Measurements from ENCODE around the gene KRTAP5-10.
"Not testable (repeated sequence)": the region's sequence is repeated elsewhere in the genome, so short reads cannot be mapped to it uniquely, and the experiment has no call there.

KRTAP5-10 gene

GRCh38 chr11:71576688-71577465, 11.5 kb downstream of the KRTAP5-10 start:
- H3K4me3 Mint-ChIP-seq, ATAC-seq, H3K27ac Mint-ChIP-seq, H3K9me3 Mint-ChIP-seq, H3K36me3 Mint-ChIP-seq: not testable (repeated sequence)
- H3K4me1 Mint-ChIP-seq = peaks cover 11% of the 10 kb centered on the region
- H3K27me3 Mint-ChIP-seq = peaks cover 29% of the 10 kb centered on the region

- Mint-ChIP-seq H3K27ac (no peak overlapping the region), H3K36me3 (no peaks in the 10 kb centered on the region), H3K9me3 (no peaks in the 10 kb centered on the region), H3K4me3 (no peak overlapping the region), H3K27me3 (peaks cover 32% of the 10 kb centered on the region), H3K4me1 (peaks cover 11% of the 10 kb centered on the region)
- ATAC-seq = no peak
Measured at GRCh38 chr11:71577469-71578004, 12.2 kb downstream of the KRTAP5-10 start.

DNA sequence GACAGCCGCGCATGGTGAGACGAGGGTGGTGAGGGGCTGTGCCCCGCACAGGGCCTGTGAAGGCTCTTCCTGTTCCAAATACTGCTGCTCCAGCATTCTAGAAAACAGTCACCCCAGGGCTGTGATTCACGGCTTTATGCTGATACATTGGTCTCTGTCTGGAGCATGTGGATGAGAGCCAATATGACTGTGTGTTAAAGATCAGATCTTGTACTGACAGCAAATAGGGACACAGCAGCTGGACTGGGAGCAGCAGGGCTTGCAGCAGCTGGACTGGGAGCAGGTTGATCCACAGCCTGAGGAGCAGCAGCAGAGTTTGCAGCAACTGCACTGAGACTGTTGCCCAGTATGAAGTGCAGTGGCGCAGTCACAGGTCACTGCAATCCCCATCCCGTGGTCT, 14.2 kb downstream of the KRTAP5-10 start:
- not testable (repeated sequence) for H3K36me3 Mint-ChIP-seq

GRCh38 chr11:71580057-71581003, 15.0 kb downstream of the KRTAP5-10 start:
- H3K4me1 Mint-ChIP-seq = peaks cover 9% of the 10 kb centered on the region
- no peaks in the 10 kb centered on the region for H3K9me3 Mint-ChIP-seq
- peaks cover 50% of the 10 kb centered on the region for H3K27me3 Mint-ChIP-seq
- no peak overlapping the region for H3K27ac Mint-ChIP-seq
- H3K4me3 Mint-ChIP-seq = no peak overlapping the region
- H3K36me3 Mint-ChIP-seq = no peaks in the 10 kb centered on the region
- ATAC-seq = no peak

More for the DNA sequence above, 14.2 kb downstream of the KRTAP5-10 start:
- not testable (repeated sequence) for ATAC-seq, H3K4me3 Mint-ChIP-seq, H3K27ac Mint-ChIP-seq, H3K9me3 Mint-ChIP-seq
- H3K27me3 Mint-ChIP-seq = peaks cover 42% of the 10 kb centered on the region
- peaks cover 11% of the 10 kb centered on the region for H3K4me1 Mint-ChIP-seq

- no peak for ATAC-seq
- peaks cover 5% of the 10 kb centered on the region for H3K4me1 Mint-ChIP-seq
- H3K27ac Mint-ChIP-seq = no peak overlapping the region
- no peaks in the 10 kb centered on the region for H3K9me3 Mint-ChIP-seq
- H3K4me3 Mint-ChIP-seq = no peak overlapping the region
- H3K36me3 Mint-ChIP-seq = no peaks in the 10 kb centered on the region
- H3K27me3 Mint-ChIP-seq = peaks cover 53% of the 10 kb centered on the region
Measured at GRCh38 chr11:71581826-71582225, 16.5 kb downstream of the KRTAP5-10 start.

GRCh38 chr11:71582309-71582895, 17.0 kb downstream of the KRTAP5-10 start, which contains the start of gene KRTAP5-11:
Gene KRTAP5-11 (minus strand): TSS chr11:71582875. CDS start chr11:71582837, 38 bp downstream.
- peaks cover 5% of the 10 kb centered on the region for H3K4me1 Mint-ChIP-seq
- no peak for ATAC-seq

GRCh38 chr11:71582969-71583368, 17.6 kb downstream of the KRTAP5-10 start:
- not testable (repeated sequence) for ATAC-seq, H3K4me1 Mint-ChIP-seq, H3K27ac Mint-ChIP-seq, H3K36me3 Mint-ChIP-seq, H3K4me3 Mint-ChIP-seq, H3K9me3 Mint-ChIP-seq
- peaks cover 53% of the 10 kb centered on the region for H3K27me3 Mint-ChIP-seq

More at GRCh38 chr11:71582309-71582895, 17.0 kb downstream of the KRTAP5-10 start, which contains the start of gene KRTAP5-11:
- no peak within 1 kb of the TSS for H3K27ac Mint-ChIP-seq
- no peaks in the 10 kb centered on the region for H3K36me3 Mint-ChIP-seq
- H3K9me3 Mint-ChIP-seq = no peaks in the 10 kb centered on the region
- H3K4me3 Mint-ChIP-seq = no peak within 1 kb of the TSS
- peaks cover 53% of the 10 kb centered on the region for H3K27me3 Mint-ChIP-seq

DNA sequence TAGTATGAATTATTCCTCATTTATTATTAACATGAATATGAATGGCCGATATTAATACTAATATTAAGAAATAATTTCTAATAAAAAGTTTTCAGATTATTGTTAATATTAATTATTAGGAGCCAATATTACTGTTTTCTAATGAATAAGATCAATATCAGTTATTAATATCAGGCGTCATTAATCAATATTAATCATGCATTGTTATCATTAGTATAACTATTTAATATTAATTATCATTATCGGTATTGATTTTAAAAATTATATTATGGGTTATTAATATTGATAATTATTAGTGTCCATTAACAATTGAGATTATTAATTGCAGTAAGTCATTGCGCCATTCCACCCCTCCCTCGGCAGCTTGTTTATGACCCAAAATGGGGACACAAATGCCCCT, 20.3 kb downstream of the KRTAP5-10 start:
- H3K27ac Mint-ChIP-seq, H3K36me3 Mint-ChIP-seq, H3K4me3 Mint-ChIP-seq, ATAC-seq, H3K9me3 Mint-ChIP-seq: not testable (repeated sequence)
- H3K27me3 Mint-ChIP-seq = peaks cover 44% of the 10 kb centered on the region
- H3K4me1 Mint-ChIP-seq = peaks cover 11% of the 10 kb centered on the region

DNA sequence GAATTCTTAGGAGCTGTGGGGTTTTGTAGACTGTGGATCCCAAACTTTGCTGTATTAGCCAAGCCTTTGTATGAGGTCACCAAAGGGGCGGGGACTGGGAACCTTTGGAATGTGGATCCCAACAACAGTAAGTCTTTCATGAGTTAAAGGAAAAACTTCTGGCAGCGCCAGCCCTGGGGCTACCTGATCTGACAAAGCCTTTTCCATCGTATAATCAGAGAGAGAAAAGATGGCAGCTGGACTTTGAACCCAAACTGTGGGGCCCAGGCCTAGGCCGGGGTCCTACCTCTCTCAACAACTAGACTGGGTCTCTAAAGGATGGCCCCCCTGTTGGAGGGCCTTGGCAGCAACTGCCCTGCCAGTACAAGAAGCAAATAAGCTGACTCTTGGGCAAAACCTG, 23.0 kb downstream of the KRTAP5-10 start:
- not testable (repeated sequence) for H3K27ac Mint-ChIP-seq, H3K4me1 Mint-ChIP-seq, H3K9me3 Mint-ChIP-seq, H3K36me3 Mint-ChIP-seq, ATAC-seq, H3K4me3 Mint-ChIP-seq
- H3K27me3 Mint-ChIP-seq = peaks cover 18% of the 10 kb centered on the region

- H3K27ac Mint-ChIP-seq, ATAC-seq, H3K9me3 Mint-ChIP-seq, H3K4me3 Mint-ChIP-seq, H3K4me1 Mint-ChIP-seq, H3K36me3 Mint-ChIP-seq: not testable (repeated sequence)
- H3K27me3 Mint-ChIP-seq = peaks cover 16% of the 10 kb centered on the region
Measured at GRCh38 chr11:71588822-71589545, 23.6 kb downstream of the KRTAP5-10 start.

DNA sequence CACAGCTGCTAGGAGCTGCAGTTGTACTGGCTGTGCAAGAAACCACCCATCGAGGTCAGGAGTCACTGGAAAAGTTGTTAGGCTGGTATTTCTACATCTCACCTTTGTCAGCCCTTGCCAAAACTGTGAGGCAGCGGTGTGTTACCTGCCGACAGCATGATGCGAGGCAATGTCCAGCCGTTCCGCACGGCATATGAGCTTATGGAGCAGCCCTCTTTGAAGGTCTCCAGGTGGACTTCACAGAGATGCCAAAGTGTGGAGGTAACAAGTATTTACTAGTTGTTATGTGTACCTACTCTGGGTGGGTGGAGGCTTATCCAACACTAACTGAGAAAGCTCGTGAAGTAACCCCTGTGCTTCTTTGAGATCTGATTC, 24.2 kb downstream of the KRTAP5-10 start:
- H3K27ac Mint-ChIP-seq, H3K36me3 Mint-ChIP-seq, H3K4me1 Mint-ChIP-seq, ATAC-seq, H3K9me3 Mint-ChIP-seq, H3K4me3 Mint-ChIP-seq: not testable (repeated sequence)
- H3K27me3 Mint-ChIP-seq = peaks cover 10% of the 10 kb centered on the region

GRCh38 chr11:71603221-71603620, 37.9 kb downstream of the KRTAP5-10 start:
- H3K4me1 Mint-ChIP-seq = peaks cover 13% of the 10 kb centered on the region
- not testable (repeated sequence) for H3K36me3 Mint-ChIP-seq, H3K27ac Mint-ChIP-seq, H3K9me3 Mint-ChIP-seq, ATAC-seq, H3K4me3 Mint-ChIP-seq
- peaks cover 76% of the 10 kb centered on the region for H3K27me3 Mint-ChIP-seq

DNA sequence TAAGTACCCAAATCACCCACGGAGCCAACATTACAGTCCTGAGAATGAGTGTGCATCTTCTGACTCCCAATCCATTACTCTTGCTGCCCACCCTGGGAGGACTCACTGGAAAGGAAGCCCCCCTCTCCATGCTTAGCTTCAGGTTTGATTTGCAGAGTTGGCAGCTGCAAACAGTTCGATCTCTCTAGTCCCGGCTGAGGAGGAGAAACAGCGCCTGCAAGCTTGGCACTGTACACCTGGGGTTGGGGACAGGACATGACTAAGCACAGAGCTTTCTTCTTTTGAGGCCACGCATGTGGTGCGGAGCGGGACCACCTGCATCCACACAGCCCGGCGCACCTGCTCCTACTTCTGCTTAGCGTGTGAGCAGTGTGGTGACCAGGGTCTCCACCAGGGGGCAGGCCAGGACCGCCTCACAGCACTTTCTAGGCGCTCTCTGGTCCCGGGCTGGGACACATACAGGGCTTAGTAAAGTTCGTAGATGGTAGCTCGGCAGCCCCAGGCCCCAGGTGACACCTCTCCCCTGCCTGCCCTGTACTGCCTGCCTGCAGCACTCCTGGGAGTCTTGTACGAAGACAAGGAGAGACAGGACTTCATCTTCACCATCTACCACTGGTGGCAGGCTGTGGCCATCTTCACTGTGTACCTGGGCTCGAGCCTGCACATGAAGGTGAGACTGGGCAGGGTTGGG, 39.6 kb downstream of the KRTAP5-10 start:
- not testable (repeated sequence) for ATAC-seq, H3K4me3 Mint-ChIP-seq, H3K27ac Mint-ChIP-seq, H3K9me3 Mint-ChIP-seq, H3K36me3 Mint-ChIP-seq
- H3K4me1 Mint-ChIP-seq = peaks cover 13% of the 10 kb centered on the region
- peaks cover 77% of the 10 kb centered on the region for H3K27me3 Mint-ChIP-seq

Data from stimulated activated memory B cell treated with anti-CD40 and anti-IgM and Interleukin-4, amounts not matched to agents 10 μg/mL and 1 μg/mL and 100 μg/mL, for 72 hours (primary cell).